ENCODE data around the gene STIL. TPM values are rescaled to one million over a fixed set of nuclear protein-coding genes. Genes with fewer than 3 reads are reported as not detected.

The STIL gene
- total RNA-seq, 1 experiment from 2014 or later, result 29.7 TPM

DNA sequence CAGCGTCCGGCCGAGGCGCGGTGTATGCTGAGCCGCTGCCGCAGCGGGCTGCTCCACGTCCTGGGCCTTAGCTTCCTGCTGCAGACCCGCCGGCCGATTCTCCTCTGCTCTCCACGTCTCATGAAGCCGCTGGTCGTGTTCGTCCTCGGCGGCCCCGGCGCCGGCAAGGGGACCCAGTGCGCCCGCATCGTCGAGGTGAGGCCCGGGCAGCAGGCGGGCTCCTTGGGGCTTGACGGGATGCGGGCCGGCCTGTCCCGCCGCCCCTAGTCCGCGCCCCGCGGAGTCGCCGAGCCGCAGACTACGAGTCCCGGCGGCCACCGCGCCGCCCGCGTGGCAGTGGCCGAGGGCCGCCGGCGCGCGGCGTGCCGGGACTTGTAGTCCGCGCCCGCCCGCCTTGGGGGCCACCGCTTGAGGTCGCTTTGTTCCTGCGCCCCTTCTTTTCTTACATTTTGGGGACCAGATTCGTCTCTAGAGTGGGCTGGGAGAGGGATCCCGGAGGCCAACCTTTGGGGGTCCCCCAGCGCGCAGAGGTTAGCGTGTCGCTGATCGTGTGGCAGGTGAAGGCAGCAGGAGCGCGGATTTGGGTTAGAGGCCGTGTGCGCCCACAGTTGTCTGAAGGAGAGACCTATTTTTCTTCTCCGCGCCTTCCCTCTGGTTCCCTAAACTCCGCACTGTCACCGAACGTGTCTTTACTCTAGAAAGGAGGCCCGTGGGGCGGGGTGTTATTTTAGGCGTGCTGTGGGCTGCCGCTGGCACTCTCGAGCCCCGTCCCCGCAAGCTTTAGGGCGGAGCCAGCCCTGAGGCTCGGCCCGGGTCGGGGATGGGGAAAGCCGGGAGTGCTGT lies 20.2 kb upstream of the STIL start (continued):
- TF ChIP-seq, protein P1, sequence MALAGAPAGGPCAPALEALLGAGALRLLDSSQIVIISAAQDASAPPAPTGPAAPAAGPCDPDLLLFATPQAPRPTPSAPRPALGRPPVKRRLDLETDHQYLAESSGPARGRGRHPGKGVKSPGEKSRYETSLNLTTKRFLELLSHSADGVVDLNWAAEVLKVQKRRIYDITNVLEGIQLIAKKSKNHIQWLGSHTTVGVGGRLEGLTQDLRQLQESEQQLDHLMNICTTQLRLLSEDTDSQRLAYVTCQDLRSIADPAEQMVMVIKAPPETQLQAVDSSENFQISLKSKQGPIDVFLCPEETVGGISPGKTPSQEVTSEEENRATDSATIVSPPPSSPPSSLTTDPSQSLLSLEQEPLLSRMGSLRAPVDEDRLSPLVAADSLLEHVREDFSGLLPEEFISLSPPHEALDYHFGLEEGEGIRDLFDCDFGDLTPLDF (CRISPR knock-in tag; IDR thresholded peaks at IDR 0.05), result no peak
- TF ChIP-seq, protein P2, sequence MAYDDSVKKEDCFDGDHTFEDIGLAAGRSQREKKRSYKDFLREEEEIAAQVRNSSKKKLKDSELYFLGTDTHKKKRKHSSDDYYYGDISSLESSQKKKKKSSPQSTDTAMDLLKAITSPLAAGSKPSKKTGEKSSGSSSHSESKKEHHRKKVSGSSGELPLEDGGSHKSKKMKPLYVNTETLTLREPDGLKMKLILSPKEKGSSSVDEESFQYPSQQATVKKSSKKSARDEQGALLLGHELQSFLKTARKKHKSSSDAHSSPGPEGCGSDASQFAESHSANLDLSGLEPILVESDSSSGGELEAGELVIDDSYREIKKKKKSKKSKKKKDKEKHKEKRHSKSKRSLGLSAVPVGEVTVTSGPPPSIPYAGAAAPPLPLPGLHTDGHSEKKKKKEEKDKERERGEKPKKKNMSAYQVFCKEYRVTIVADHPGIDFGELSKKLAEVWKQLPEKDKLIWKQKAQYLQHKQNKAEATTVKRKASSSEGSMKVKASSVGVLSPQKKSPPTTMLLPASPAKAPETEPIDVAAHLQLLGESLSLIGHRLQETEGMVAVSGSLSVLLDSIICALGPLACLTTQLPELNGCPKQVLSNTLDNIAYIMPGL (CRISPR knock-in tag; IDR thresholded peaks at IDR 0.05), result no peak
- TF ChIP-seq ZNF232 (CRISPR knock-in tag; IDR thresholded peaks at IDR 0.05) (no peak), ATF1 (CRISPR knock-in tag; IDR thresholded peaks at IDR 0.05) (no peak), GRHL2 (CRISPR knock-in tag; IDR thresholded peaks at IDR 0.05; ENCODE audit: insufficient replicate concordance, severe bottlenecking) (no peak), ESRRA (CRISPR knock-in tag; IDR thresholded peaks at IDR 0.05; ENCODE audit: borderline replicate concordance) (0 out of 2 replicates have a peak, but pooled peaks have one; percentile 50), NFE2L1 (CRISPR knock-in tag; IDR thresholded peaks at IDR 0.05) (no peak), JUN (CRISPR knock-in tag; IDR thresholded peaks at IDR 0.05) (0 out of 2 replicates have a peak, but pooled peaks have one; percentile 39), SP1 (CRISPR knock-in tag; conservative IDR thresholded peaks at IDR 0.05) (peak; percentile 48; the same call in 1 of the 2 replicates), HMGA2 (CRISPR knock-in tag; IDR thresholded peaks at IDR 0.05) (no peak)
- TF ChIP-seq, protein P3, sequence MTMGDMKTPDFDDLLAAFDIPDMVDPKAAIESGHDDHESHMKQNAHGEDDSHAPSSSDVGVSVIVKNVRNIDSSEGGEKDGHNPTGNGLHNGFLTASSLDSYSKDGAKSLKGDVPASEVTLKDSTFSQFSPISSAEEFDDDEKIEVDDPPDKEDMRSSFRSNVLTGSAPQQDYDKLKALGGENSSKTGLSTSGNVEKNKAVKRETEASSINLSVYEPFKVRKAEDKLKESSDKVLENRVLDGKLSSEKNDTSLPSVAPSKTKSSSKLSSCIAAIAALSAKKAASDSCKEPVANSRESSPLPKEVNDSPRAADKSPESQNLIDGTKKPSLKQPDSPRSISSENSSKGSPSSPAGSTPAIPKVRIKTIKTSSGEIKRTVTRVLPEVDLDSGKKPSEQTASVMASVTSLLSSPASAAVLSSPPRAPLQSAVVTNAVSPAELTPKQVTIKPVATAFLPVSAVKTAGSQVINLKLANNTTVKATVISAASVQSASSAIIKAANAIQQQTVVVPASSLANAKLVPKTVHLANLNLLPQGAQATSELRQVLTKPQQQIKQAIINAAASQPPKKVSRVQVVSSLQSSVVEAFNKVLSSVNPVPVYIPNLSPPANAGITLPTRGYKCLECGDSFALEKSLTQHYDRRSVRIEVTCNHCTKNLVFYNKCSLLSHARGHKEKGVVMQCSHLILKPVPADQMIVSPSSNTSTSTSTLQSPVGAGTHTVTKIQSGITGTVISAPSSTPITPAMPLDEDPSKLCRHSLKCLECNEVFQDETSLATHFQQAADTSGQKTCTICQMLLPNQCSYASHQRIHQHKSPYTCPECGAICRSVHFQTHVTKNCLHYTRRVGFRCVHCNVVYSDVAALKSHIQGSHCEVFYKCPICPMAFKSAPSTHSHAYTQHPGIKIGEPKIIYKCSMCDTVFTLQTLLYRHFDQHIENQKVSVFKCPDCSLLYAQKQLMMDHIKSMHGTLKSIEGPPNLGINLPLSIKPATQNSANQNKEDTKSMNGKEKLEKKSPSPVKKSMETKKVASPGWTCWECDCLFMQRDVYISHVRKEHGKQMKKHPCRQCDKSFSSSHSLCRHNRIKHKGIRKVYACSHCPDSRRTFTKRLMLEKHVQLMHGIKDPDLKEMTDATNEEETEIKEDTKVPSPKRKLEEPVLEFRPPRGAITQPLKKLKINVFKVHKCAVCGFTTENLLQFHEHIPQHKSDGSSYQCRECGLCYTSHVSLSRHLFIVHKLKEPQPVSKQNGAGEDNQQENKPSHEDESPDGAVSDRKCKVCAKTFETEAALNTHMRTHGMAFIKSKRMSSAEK (CRISPR knock-in tag; IDR thresholded peaks at IDR 0.05; ENCODE audit: borderline replicate concordance), result no peak
- TF ChIP-seq, protein P4, sequence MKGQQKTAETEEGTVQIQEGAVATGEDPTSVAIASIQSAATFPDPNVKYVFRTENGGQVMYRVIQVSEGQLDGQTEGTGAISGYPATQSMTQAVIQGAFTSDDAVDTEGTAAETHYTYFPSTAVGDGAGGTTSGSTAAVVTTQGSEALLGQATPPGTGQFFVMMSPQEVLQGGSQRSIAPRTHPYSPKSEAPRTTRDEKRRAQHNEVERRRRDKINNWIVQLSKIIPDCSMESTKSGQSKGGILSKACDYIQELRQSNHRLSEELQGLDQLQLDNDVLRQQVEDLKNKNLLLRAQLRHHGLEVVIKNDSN (CRISPR knock-in tag; IDR thresholded peaks at IDR 0.05), result peak; percentile 5; the same call in 1 of the 2 replicates

DNA sequence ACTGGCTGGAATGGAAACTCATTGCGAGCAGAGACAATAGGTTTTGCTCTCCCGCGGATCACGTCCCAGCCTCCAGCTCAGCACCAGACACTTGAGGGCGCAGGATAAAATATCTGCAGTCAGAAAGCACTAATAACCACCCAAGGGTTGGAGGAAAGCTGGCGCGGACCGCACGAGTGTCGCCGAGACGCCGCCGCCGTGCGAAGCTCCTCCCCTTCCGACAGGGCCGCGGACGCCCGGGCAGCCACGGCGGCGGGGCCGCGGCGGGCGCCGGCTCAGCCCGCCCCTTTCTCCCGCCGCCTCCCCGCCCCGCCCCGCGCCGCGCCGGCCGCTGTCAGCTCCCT lies 19.6 kb upstream of the STIL start, which contains the start of gene CMPK1:
TSS of gene CMPK1 (plus strand) at position 213 of the 344 bp plus-strand sequence. CDS start 156 bp downstream, outside the sequence.
- Mint-ChIP-seq H3K27ac (peak within 1 kb of the TSS; percentile 90), H3K4me3 (peak within 1 kb of the TSS; percentile 97), H3K27me3 (ENCODE audit: low read depth) (no peaks in the 10 kb centered on the region), H3K9me3 (no peaks in the 10 kb centered on the region), H3K4me1 (peaks cover 11% of the 10 kb centered on the region), H3K36me3 (no peaks in the 10 kb centered on the region)
- DNase-seq (ENCODE audit: low spot score) (peak; percentile 74), ATAC-seq (peak; percentile 75)
- TF ChIP-seq ELF4 (CRISPR knock-in tag; IDR thresholded peaks at IDR 0.05; ENCODE audit: low read depth), result no peak
- TF ChIP-seq, protein P5, sequence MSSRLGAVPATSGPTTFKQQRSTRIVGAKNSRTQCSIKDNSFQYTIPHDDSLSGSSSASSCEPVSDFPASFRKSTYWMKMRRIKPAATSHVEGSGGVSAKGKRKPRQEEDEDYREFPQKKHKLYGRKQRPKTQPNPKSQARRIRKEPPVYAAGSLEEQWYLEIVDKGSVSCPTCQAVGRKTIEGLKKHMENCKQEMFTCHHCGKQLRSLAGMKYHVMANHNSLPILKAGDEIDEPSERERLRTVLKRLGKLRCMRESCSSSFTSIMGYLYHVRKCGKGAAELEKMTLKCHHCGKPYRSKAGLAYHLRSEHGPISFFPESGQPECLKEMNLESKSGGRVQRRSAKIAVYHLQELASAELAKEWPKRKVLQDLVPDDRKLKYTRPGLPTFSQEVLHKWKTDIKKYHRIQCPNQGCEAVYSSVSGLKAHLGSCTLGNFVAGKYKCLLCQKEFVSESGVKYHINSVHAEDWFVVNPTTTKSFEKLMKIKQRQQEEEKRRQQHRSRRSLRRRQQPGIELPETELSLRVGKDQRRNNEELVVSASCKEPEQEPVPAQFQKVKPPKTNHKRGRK (CRISPR knock-in tag; IDR thresholded peaks at IDR 0.05; ENCODE audit: borderline replicate concordance), result no peak
- TF ChIP-seq ZNF263 (CRISPR knock-in tag; IDR thresholded peaks at IDR 0.05; ENCODE audit: low read depth), result no peak
- TF ChIP-seq, protein P6, sequence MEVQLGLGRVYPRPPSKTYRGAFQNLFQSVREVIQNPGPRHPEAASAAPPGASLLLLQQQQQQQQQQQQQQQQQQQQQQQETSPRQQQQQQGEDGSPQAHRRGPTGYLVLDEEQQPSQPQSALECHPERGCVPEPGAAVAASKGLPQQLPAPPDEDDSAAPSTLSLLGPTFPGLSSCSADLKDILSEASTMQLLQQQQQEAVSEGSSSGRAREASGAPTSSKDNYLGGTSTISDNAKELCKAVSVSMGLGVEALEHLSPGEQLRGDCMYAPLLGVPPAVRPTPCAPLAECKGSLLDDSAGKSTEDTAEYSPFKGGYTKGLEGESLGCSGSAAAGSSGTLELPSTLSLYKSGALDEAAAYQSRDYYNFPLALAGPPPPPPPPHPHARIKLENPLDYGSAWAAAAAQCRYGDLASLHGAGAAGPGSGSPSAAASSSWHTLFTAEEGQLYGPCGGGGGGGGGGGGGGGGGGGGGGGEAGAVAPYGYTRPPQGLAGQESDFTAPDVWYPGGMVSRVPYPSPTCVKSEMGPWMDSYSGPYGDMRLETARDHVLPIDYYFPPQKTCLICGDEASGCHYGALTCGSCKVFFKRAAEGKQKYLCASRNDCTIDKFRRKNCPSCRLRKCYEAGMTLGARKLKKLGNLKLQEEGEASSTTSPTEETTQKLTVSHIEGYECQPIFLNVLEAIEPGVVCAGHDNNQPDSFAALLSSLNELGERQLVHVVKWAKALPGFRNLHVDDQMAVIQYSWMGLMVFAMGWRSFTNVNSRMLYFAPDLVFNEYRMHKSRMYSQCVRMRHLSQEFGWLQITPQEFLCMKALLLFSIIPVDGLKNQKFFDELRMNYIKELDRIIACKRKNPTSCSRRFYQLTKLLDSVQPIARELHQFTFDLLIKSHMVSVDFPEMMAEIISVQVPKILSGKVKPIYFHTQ (CRISPR knock-in tag; IDR thresholded peaks at IDR 0.05), result no peak
- TF ChIP-seq, protein P7, sequence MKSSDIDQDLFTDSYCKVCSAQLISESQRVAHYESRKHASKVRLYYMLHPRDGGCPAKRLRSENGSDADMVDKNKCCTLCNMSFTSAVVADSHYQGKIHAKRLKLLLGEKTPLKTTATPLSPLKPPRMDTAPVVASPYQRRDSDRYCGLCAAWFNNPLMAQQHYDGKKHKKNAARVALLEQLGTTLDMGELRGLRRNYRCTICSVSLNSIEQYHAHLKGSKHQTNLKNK (CRISPR knock-in tag; IDR thresholded peaks at IDR 0.05), result no peak
- TF ChIP-seq, protein P4 (CRISPR knock-in tag; IDR thresholded peaks at IDR 0.05), result 0 out of 2 replicates have a peak, but pooled peaks have one; percentile 6
- ChIA-PET POLR2A (interaction anchor here (0.5 to 2.3 kb wide), 5 partner anchors 9 to 154 kb away, joined by 3 to 21 read pairs (median 4); partner anchors contain the start of gene STIL), CTCF (interaction anchor here (0.6 to 2.6 kb wide), 11 partner anchors 10 to 154 kb away, joined by 3 to 14 read pairs (median 4); partner anchors contain the start of genes FOXD2 and STIL)
